ENCODE data around the gene LRRC49. TPM values are rescaled to one million over a fixed set of nuclear protein-coding genes. Genes with fewer than 3 reads are reported as not detected.
"Not testable (repeated sequence)": the region's sequence is repeated elsewhere in the genome, so short reads cannot be mapped to it uniquely, and the experiment has no call there.

The LRRC49 gene
- polyA plus RNA-seq, 3 donors = 17.0 to 20.3 (median 19.1) TPM

GRCh38 chr15:70920981-70921696 lies 28.5 kb downstream of the LRRC49 start:
- no peak for DNase-seq (ENCODE audit: low read depth in 3 of 3, low spot score in 2 of 3)

GRCh38 chr15:70922119-70922518 lies 29.5 kb downstream of the LRRC49 start:
- no peak for DNase-seq (ENCODE audit: low read depth in 3 of 3, low spot score in 2 of 3)

DNA sequence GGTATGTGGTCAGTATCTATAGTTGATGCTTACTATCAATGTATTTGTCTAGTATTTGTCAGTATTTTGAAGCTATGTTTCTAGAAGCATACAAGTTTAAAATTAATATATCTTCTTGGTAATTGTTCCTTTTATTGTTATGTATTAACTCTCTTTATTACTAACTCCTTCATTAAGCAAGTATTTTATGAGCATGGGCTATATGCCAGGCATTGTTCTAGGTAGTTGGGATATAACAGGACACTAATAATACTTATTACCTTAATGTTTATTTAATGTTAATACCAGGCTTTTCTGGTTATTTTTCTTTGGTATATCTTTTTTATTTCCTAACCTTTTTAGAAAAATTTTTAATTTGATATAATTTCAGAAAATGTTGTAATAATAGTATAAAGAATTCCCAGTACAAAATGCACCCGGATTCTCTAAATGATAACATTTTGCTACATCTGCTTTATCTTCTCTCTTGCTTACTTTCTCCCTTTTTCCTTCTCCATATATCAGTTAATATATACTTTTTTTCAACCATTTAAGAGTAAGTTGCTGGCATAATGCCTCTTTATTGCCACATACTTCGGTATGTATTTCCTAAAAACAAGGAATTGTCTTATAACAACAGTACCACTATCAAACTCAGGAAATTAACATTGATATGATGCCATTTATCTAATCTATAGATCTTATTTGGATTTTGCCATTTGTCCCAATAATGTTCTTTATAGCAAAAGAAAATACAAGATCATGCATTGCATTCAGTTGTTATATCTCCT lies 30.9 kb downstream of the LRRC49 start:
- no peak for DNase-seq (ENCODE audit: low read depth in 3 of 3, low spot score in 2 of 3)

DNA sequence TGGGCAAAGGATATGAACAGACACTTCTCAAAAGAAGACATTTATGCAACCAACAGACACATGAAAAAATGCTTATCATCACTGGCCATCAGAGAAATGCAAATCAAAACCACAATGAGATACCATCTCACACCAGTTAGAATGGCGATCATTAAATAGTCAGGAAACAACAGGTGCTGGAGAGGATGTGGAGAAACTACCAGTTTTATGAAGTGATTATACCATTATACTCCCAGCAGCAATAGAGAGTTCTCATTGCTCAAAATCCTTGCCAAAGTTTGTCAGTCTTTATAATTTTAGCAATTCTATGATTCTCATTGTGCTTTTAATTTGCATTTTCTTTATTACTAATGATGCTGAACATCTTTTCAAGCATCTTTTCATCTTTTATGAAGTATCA lies 34.3 kb downstream of the LRRC49 start:
- DNase-seq (ENCODE audit: low read depth in 3 of 3, low spot score in 2 of 3) = not testable (repeated sequence)

- no peak for DNase-seq (ENCODE audit: low read depth in 3 of 3, low spot score in 2 of 3)
Observed at GRCh38 chr15:70931821-70932220, 39.2 kb downstream of the LRRC49 start.

DNA sequence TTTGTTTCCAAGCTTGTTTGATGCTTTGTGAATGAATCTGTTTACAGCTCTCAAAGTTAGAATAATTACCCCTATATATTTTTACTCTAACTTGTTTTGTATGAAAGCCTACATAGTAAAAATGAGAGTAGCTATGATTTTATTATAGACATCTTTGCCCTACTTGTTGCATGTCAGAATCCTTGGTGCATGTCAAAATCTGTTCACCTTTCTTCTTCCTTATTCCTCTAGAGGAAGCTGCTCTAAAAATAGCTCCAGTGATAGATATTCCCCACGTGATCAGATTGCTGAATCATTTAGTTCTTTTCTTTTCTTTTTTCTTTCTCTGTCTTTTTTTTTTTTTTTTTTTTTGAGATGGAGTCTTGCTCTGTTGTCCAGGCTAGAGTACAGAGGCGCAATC lies 39.8 kb downstream of the LRRC49 start:
- DNase-seq (ENCODE audit: low read depth in 3 of 3, low spot score in 2 of 3) = no peak

DNA sequence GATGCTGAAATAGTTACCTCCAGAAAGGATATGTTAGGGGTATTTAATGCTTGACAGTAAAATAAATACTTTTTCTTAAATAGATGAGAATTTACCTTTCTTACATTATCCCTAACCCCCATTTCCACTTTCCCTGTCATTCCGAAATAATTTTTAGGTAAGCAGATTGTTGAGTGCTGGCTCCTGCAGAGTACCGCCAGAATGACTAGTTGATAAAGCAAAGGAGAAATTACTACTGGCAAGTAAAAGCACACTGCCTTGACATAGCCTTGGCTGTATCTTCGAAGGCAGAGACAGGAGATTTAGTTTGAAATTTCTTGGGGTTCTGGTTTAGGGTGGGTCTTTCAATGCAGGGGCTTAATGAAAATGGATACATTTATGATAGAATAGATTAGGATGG lies 40.8 kb downstream of the LRRC49 start:
- no peak for DNase-seq (ENCODE audit: low read depth in 3 of 3, low spot score in 2 of 3)

- no peak for DNase-seq (ENCODE audit: low read depth in 3 of 3, low spot score in 2 of 3)
Observed at GRCh38 chr15:70935631-70936030, 43.0 kb downstream of the LRRC49 start.

DNA sequence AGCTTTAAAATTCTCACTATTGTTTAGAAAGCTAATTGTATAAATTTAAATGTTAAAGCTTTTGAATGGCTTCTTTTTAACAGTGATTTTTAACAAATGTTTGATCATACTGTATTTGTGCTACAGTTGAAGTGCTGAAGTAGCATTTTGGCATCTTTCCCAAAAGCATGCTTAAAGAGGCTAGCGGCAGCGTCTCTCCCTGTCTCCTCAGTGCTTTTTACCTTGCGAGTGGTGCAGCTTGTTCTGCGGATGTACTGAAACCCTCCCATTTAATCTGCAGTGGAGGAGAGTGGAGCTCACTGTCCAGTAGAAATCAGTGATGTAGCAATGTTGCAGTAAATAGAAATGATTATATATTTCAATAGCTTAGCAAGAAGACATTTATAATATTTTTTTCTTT lies 43.7 kb downstream of the LRRC49 start:
- DNase-seq (ENCODE audit: low read depth in 3 of 3, low spot score in 2 of 3) = no peak

DNA sequence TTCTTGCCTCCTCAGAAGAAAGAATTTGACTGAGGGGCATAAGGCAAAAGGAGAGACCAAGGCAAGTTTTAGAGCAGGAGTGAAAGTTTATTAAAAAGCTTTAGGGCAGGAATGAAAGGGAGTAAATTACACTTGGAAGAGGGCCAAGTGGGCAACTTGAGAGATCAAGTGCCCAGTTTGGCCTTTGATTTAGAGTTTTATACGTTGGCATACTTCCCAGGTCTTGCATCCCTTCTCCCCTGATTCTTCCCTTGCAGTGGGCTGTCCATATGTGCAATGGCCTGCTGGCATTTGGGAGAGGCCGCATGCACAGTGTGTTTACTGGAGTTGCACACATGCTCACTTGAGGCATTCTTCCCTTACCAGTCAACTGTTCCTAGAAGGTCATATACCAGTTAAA lies 50.7 kb downstream of the LRRC49 start:
- peak; percentile 5 to 18 (median 14) for DNase-seq (ENCODE audit: low read depth in 3 of 3, low spot score in 2 of 3)

DNA sequence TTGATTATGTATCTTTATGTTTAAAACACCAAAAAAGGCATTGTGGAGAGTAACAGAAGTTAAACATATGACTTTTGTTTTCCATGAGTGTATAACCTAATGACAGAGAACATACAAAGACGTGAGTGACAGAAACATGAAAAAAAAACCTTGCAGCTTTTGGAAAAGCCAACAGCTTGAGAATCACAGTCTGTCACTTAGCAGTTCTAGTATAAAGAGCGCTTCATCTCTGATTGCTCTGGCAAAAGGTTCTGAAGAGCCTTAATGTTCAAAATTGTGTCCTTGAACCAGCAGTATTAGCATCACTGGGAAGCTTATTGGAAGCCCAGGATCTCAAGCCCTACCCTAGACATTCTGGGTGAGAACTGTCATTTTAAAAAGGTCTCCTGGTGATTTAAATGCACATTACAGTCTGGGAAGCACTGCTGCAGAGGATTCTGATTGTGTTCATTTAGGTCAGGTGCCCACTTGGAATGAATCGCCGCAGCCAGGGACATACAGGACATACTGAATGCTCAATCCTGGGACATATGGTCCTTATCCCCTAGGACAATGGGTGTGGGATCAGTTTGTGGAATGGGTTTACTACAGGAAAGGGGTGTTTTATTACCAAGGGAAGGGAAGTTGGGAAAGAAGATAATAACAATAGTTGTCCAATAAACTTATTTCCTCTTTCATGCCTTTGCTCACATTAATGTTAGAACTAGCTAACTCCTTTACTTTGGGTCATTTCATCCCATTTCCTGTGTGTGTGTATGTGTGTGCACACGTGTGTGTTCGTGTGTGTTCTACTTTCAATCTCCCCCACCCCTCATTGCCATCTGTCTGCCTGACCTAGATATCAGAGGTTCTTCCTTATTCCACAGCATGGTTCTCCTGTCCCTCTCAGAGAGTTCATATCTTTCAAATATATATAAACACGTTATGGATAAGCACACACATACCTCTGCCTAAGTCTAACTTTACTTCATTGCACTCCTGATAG lies 55.0 kb downstream of the LRRC49 start:
- no peak for DNase-seq (ENCODE audit: low read depth in 3 of 3, low spot score in 2 of 3)

GRCh38 chr15:70950953-70951352 lies 58.3 kb downstream of the LRRC49 start:
- DNase-seq (ENCODE audit: low read depth in 3 of 3, low spot score in 2 of 3) = no peak

DNA sequence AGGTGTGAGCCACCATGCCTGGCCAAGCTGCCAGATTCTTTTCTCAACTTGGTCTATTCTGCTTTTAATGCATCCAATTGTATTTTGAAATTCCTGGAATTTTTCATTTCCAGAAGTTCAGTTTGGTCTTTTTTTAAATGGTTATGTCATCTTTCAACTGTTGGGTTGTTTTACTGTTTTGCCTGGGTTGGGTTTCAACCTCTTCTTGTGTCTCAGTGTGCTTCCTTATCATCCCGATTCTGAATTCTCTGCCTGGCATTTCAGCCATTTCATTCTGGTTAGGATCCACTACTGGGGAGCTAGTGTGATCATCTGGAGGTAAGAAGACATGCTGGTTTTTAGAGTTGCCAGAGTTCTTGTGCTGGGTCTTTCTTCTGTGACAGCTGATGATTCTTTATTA lies 61.5 kb downstream of the LRRC49 start:
- DNase-seq (ENCODE audit: low read depth in 3 of 3, low spot score in 2 of 3) = no peak

GRCh38 chr15:70954733-70955132 lies 62.1 kb downstream of the LRRC49 start:
- no peak for DNase-seq (ENCODE audit: low read depth in 3 of 3, low spot score in 2 of 3)

GRCh38 chr15:70955151-70955550 lies 62.5 kb downstream of the LRRC49 start:
- no peak for DNase-seq (ENCODE audit: low read depth in 3 of 3, low spot score in 2 of 3)

DNA sequence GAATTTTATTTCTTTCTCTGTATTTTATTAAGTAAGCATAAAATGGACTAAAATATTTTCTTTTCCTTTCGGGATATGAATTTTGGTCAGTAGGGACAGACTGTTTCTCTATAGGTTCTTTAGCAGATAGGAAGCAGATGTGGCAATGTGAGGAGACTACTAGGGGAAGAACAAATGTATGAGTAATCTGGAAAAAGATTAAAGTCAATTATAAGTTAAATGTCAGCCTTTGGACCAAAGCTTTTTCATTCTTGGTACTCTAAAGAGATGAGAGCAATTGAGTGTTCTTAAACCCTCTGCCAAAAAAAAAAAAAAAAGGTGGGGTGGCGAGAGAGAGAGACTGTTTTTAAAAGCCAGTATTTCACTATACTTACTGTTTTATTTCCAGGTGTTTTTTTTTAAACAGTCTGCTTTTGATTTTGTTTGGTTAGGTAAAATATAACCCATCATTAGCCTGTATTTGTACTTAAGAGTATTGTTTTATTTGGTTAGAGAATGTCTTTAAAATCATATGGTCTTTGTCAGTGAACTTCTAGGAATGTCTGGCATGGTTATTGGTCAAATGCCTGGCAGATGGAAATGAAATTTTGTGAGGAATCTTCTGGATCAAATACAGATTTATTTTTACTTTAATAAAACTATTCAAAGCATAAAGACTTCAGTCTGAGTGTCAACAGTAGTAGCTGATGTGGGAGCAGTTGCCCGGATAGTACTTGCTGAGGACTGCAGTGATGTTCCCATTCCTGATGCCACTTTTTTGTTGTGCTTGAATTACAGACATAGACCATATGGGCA lies 63.8 kb downstream of the LRRC49 start:
- DNase-seq (ENCODE audit: low read depth in 3 of 3, low spot score in 2 of 3) = no peak

DNA sequence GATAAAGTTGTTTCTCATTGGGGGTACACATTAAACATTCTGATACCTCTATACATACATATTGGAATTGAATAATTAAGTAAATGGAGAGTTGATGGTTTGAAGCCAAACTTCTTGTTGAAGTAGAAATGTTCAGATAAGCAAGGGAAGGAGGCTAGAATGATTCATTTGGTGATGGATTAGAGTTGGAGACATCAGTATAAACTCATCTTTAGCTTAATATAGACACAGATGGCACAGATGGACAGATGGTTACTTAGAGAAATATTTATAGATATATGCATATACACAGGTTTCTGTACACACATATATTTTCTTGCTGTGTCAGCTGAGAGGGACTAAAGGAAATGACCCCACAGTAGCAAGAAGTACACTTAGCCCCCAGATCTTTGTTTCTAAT lies 69.5 kb downstream of the LRRC49 start:
- no peak for DNase-seq (ENCODE audit: low read depth in 3 of 3, low spot score in 2 of 3)

GRCh38 chr15:70963199-70963598 lies 70.6 kb downstream of the LRRC49 start:
- no peak for DNase-seq (ENCODE audit: low read depth in 3 of 3, low spot score in 2 of 3)

DNA sequence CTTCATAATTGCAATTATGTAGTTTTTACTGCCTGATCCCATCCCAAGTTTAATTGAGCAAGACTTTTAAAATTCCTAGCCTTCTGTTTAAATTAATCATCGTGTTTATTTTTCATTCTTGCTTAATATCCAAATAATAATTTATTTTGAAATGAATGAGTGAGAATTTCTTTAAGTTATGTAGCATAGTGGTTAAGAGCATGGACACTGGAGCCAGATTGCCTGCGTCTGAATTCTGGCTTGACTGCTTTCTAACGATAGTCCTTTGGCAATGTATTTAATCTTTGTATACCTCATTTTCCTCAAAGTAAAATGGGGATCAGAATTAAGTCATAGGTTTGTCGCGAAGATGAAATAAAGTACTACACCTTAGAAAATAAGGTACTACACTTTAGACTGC lies 71.4 kb downstream of the LRRC49 start:
- DNase-seq (ENCODE audit: low read depth in 3 of 3, low spot score in 2 of 3) = no peak

DNA sequence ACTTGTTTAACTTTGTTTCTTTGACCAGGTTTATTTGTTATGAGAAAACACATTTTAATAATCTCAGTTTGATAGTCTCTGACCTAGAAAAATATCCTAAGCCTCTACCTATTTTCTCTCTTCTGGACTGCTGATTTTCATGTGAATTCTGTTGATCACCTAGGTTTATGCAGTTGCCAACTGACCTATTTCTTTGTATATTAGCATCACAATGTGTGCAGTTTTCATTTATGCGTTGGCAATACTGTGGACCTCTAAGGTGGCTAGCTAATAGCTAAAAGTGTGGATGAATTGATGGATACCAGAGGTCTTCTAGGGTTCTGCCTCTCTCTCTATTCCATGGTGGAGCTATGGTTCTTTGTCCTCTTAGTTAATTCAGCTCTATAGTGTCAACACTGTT lies 72.1 kb downstream of the LRRC49 start:
- DNase-seq (ENCODE audit: low read depth in 3 of 3, low spot score in 2 of 3) = no peak
